Activated CD8-positive, alpha-beta memory T cell treated with anti-CD3 and anti-CD28 coated beads, Interleukin-2, amount 50 U/mL, for 24 hours (primary cell): ENCODE results near the gene SEMA3C.
"Not testable (repeated sequence)": the region's sequence is repeated elsewhere in the genome, so short reads cannot be mapped to it uniquely, and the experiment has no call there.

Experiments used
- DNase-seq: peaks from one replicate; pipeline ENCODE4 v3.0.0-alpha.2; 2020; ENCODE audit errors: extremely low read depth

The SEMA3C gene

GRCh38 chr7:80926955-80927354, 8.1 kb upstream of the SEMA3C start:
- not testable (repeated sequence) for DNase-seq

DNA sequence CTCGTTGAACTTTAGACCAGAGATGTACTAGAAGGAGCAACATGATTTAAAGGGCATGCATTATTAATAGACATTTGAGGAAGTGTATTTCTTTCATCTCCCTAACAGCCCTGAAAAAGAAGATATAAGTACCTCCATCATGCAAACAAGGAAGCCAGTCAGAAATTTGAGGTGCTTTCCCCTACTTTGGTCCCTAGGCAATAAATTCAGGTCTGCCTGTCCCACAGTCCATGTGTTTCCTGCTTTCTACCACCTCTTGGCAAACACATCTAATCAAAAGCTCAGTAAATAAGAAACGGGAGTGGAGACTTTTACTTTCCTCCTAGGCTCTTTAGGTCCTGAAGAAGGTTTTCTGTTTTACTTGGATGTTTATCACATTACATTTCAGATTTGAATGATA, 5.2 kb upstream of the SEMA3C start:
- no peak for DNase-seq

DNA sequence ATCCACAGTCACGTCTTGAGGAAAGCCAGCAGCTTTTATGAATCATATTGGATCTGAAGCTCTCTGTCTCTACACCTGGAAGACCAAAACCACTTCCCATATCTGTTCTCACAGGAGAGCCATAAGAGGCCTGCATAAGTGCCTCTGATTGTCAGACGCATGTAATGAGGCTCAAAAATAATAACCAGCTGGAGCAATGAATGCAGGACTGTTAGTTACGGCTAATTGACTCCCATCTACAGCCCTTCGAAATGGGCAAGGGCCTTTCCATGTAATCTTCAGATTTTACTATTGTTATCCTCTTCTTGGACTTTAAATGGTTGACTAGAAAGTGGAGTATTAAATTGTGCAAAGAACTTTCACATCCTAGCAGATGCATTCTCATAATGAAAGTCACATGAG, 4.4 kb upstream of the SEMA3C start:
- DNase-seq = no peak

DNA sequence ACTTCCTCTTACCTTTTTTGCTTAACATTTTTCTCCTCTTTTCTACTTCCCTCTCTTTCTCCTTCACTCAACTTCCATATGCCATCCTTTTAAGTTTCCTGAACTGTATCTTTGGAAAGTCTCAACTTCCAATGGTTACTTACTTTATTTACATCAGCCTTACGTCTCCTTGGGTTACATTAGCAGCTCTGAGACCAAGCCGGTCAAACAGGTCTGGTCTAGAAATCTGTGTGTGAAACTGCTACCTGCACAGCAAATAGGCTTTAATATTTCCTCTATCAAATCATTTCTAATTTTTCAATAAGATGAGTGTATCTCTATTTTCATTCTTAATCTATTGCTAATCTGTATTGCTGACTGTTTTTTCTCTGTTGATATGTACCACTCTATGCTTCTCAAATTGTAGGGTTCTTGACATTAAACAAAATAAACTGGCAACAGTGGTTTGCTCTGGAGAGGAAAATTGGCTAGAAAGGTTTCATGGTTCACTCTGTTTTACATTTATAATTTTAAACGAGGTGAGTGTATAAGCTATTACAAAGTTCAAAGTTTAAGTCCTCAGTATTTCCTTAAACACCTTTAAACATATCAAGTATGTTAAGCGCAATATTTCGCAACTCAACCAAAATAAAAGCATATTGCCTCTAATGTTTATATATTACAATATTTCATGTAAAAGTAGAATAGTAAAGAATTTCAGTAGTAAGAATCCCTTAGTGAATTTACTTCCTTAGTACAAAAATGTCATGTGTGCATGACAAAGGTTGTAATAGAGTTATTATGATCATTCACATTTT, 3.6 kb upstream of the SEMA3C start:
- no peak for DNase-seq

- no peak for DNase-seq
Observed at GRCh38 chr7:80921130-80921529, 2.3 kb upstream of the SEMA3C start.

- DNase-seq = no peak
Observed at GRCh38 chr7:80918399-80918798, 452 bp downstream of the SEMA3C start.

- DNase-seq = no peak
Observed at GRCh38 chr7:80916770-80917741, 1.8 kb downstream of the SEMA3C start.

- DNase-seq = no peak
Observed at GRCh38 chr7:80910228-80910627, 8.6 kb downstream of the SEMA3C start.

GRCh38 chr7:80908360-80908797, 10.5 kb downstream of the SEMA3C start:
- no peak for DNase-seq

- DNase-seq = no peak
Observed at GRCh38 chr7:80907612-80908011, 11.2 kb downstream of the SEMA3C start.

GRCh38 chr7:80907141-80907601, 11.7 kb downstream of the SEMA3C start:
- no peak for DNase-seq

- no peak for DNase-seq
Observed at GRCh38 chr7:80905334-80905733, 13.5 kb downstream of the SEMA3C start.

DNA sequence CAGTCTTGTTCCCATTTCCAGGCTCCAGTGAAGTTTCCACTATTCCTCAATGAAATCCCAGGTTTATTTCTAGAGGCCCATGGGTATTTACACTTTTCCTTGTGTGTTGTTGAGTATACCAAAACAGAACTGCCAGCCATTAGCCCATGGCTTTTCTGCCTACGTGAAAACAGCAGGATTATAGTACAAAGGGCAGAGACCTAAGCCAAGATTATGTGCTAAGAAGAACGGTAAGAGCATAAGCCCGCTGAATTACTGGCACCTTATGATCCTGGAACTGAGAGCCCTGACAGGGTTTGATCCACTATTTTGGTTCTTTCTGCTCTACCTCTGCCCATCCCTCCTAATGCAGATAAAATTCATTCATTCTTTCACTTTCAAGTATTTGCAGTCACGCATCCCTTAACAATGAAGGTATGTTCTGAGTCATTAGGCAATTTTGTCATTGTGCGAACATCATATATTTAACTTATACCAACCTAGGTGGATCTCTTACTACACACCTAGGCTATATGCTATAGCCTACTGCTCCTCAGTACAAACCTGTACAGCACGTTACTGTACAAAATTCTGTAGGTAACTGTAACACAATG, 16.0 kb downstream of the SEMA3C start:
- no peak for DNase-seq

DNA sequence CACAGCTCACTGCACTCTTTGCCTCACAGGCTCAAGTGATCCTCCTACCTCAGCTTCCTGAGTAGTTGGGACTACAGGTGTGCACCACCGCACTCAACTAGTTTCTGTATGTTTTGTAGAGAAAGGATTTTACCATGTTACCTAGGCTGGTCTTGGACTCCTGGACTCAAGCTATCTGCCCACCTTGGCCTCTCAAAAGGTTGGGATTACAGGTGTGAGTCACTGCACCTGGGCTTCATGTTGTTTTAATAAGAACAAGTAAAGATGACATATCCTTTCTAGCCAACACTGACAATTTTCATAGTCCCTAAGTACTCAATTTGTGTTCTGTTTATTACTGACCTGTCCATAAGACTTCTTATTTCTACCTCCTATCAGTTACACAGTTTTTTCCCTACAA, 16.8 kb downstream of the SEMA3C start:
- DNase-seq = no peak

GRCh38 chr7:80900583-80901576, 18.0 kb downstream of the SEMA3C start:
- DNase-seq = no peak

DNA sequence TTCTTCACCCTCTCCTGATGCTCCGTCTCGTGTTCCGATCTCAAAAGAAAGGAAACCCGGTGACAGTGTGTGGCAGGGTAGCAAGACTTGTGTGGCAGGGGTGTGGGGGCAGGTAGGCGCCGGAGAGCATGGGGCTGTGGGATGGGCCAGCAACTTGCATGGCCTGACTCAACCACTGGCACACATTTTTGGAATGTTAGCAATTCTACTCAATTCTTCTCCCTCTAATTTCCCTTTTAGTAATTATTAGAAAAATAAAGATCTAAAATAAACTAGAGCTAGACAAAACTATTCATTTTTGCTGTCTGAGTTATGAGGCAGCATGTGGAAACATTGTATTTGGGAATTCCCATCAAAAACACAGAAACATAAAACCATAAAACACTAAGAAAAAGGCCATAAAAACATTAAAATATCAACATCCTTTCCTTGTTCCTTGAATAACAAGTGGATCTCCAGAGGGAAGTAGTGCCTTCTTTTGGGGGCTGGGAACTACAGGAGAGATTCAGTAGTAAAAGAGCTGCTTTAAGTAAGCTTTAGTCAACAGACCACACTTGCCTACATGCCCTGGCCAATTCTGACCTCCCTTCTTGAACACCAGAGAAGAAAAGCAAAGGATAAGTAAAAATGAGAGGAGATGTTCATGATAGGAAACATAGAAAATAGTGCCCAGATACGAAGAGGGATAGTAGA, 21.8 kb downstream of the SEMA3C start:
- no peak for DNase-seq

DNA sequence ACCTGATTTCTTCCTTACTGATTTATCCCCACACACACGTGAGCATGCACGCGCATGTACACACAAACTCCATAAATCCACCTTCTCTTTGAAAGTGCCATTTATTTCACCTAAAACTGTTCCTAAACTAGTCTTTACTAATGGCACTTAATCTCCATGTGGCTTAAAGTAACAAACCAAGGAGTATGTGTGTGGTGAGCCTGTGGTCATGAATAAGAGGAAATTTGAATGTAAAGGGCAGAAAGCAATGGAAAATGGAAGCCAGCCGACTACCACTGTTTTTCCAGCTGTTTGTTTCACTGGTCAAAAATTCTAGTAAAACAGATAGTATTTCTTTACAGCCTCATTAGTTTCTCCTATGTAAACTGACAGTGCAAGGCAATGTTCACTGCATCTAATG, 23.8 kb downstream of the SEMA3C start:
- no peak for DNase-seq

GRCh38 chr7:80891259-80891544, 27.6 kb downstream of the SEMA3C start:
- no peak for DNase-seq

GRCh38 chr7:80890426-80891258, 28.2 kb downstream of the SEMA3C start:
- DNase-seq = no peak

- DNase-seq = no peak
Observed at GRCh38 chr7:80889525-80889924, 29.3 kb downstream of the SEMA3C start.
